ENCODE measurements around the gene TEDDM1.

The TEDDM1 gene

GRCh38 chr1:182397653-182398393, 2.6 kb downstream of the TEDDM1 start:
- Histone ChIP-seq H4K91ac (ENCODE audit: low read depth, low read length) (no peak overlapping the region), H4K8ac (ENCODE audit: low read depth, low read length) (no peak overlapping the region), H4K12ac (ENCODE audit: low read depth, low read length) (no peak overlapping the region), H2AK5ac (ENCODE audit: low read length) (no peak overlapping the region), H2AFZ (ENCODE audit: insufficient read depth, low read length, poor library complexity) (no peak overlapping the region), H3K79me1 (ENCODE audit: low read length) (no peaks in the 10 kb centered on the region), H3K14ac (ENCODE audit: low read length) (no peak overlapping the region), H3K27ac (ENCODE audit: low read depth, low read length) (no peak overlapping the region), H2BK12ac (ENCODE audit: low read length) (no peak overlapping the region), H3K4me1 (ENCODE audit: control insufficient read depth in 1 of 2, insufficient read depth in 2 of 2, low read length in 2 of 2) (no peaks in the 10 kb centered on the region), H3K4ac (ENCODE audit: low read depth, low read length) (no peak overlapping the region), H3K27me3 (ENCODE audit: insufficient read depth, low read length) (no peaks in the 10 kb centered on the region), H2BK5ac (ENCODE audit: low read depth, low read length, poor library complexity) (no peak overlapping the region), H3K23ac (ENCODE audit: low read length) (no peak overlapping the region), H3K9me3 (ENCODE audit: insufficient read depth, low read depth, low read length) (no peaks in the 10 kb centered on the region), H3K79me2 (ENCODE audit: control insufficient read depth, insufficient read depth, low read length, poor library complexity) (no peaks in the 10 kb centered on the region), H3K18ac (ENCODE audit: low read length) (no peak overlapping the region), H3K9ac (ENCODE audit: low read length) (no peak overlapping the region), H2BK120ac (ENCODE audit: insufficient read depth, low read length, poor library complexity) (no peak overlapping the region), H3K4me3 (ENCODE audit: low read depth, low read length) (no peak overlapping the region), H3K4me2 (ENCODE audit: low read length) (no peak overlapping the region), H3K36me3 (ENCODE audit: control insufficient read depth in 1 of 2, insufficient read depth in 2 of 2, low read length in 2 of 2) (no peaks in the 10 kb centered on the region)
- DNase-seq = peak; percentile 91 to 95
- WGBS (ENCODE audit: extremely low coverage, insufficient coverage, insufficient read length) = no CpG with 5 or more reads among the region's 8 CpGs

GRCh38 chr1:182395906-182396305, 4.6 kb downstream of the TEDDM1 start:
- Histone ChIP-seq H4K12ac (ENCODE audit: low read depth, low read length) (no peak overlapping the region), H4K8ac (ENCODE audit: low read depth, low read length) (no peak overlapping the region), H3K4ac (ENCODE audit: low read depth, low read length) (no peak overlapping the region), H3K18ac (ENCODE audit: low read length) (no peak overlapping the region), H3K9ac (ENCODE audit: low read length) (no peak overlapping the region), H4K91ac (ENCODE audit: low read depth, low read length) (no peak overlapping the region), H3K4me3 (ENCODE audit: low read depth, low read length) (no peak overlapping the region), H3K27me3 (ENCODE audit: insufficient read depth, low read length) (no peaks in the 10 kb centered on the region), H3K27ac (ENCODE audit: low read depth, low read length) (no peak overlapping the region), H3K4me2 (ENCODE audit: low read length) (no peak overlapping the region), H3K9me3 (ENCODE audit: insufficient read depth, low read depth, low read length) (no peaks in the 10 kb centered on the region), H3K14ac (ENCODE audit: low read length) (no peak overlapping the region), H2BK12ac (ENCODE audit: low read length) (no peak overlapping the region), H2AK5ac (ENCODE audit: low read length) (no peak overlapping the region), H3K36me3 (ENCODE audit: control insufficient read depth in 1 of 2, insufficient read depth in 2 of 2, low read length in 2 of 2) (no peaks in the 10 kb centered on the region), H2BK120ac (ENCODE audit: insufficient read depth, low read length, poor library complexity) (no peak overlapping the region), H2AFZ (ENCODE audit: insufficient read depth, low read length, poor library complexity) (no peak overlapping the region), H3K79me2 (ENCODE audit: control insufficient read depth, insufficient read depth, low read length, poor library complexity) (peaks cover 9% of the 10 kb centered on the region), H3K4me1 (ENCODE audit: control insufficient read depth in 1 of 2, insufficient read depth in 2 of 2, low read length in 2 of 2) (peaks cover 0 to 2% of the 10 kb centered on the region in 2 experiments), H3K23ac (ENCODE audit: low read length) (no peak overlapping the region), H2BK5ac (ENCODE audit: low read depth, low read length, poor library complexity) (no peak overlapping the region), H3K79me1 (ENCODE audit: low read length) (peaks cover 12% of the 10 kb centered on the region)
- no CpG with 5 or more reads among the region's 3 CpGs for WGBS (ENCODE audit: extremely low coverage, insufficient coverage, insufficient read length)
- DNase-seq = no peak

- DNase-seq = no peak
- no peak overlapping the region for H3K18ac ChIP-seq (ENCODE audit: low read length)
- peaks cover 24% of the 10 kb centered on the region for H3K79me2 ChIP-seq (ENCODE audit: control insufficient read depth, insufficient read depth, low read length, poor library complexity)
- no peak overlapping the region for H3K4me2 ChIP-seq (ENCODE audit: low read length)
- no peaks in the 10 kb centered on the region for H3K36me3 ChIP-seq (ENCODE audit: control insufficient read depth in 1 of 2, insufficient read depth in 2 of 2, low read length in 2 of 2)
- H2AK5ac ChIP-seq (ENCODE audit: low read length) = no peak overlapping the region
- no peak overlapping the region for H3K4me3 ChIP-seq (ENCODE audit: low read depth, low read length)
- H3K9ac ChIP-seq (ENCODE audit: low read length) = no peak overlapping the region
- H3K14ac ChIP-seq (ENCODE audit: low read length) = no peak overlapping the region
- no peaks in the 10 kb centered on the region for H3K27me3 ChIP-seq (ENCODE audit: insufficient read depth, low read length)
- no peak overlapping the region for H4K91ac ChIP-seq (ENCODE audit: low read depth, low read length)
- H3K79me1 ChIP-seq (ENCODE audit: low read length) = peaks cover 12% of the 10 kb centered on the region
- H3K4ac ChIP-seq (ENCODE audit: low read depth, low read length) = no peak overlapping the region
- H3K4me1 ChIP-seq (ENCODE audit: control insufficient read depth in 1 of 2, insufficient read depth in 2 of 2, low read length in 2 of 2) = peaks cover 0 to 7% of the 10 kb centered on the region in 2 experiments
- no peak overlapping the region for H3K23ac ChIP-seq (ENCODE audit: low read length)
- H4K8ac ChIP-seq (ENCODE audit: low read depth, low read length) = no peak overlapping the region
- WGBS (ENCODE audit: extremely low coverage, insufficient coverage, insufficient read length) = no CpG with 5 or more reads among the region's 5 CpGs
- no peak overlapping the region for H2BK5ac ChIP-seq (ENCODE audit: low read depth, low read length, poor library complexity)
- H2BK12ac ChIP-seq (ENCODE audit: low read length) = no peak overlapping the region
- H3K27ac ChIP-seq (ENCODE audit: low read depth, low read length) = no peak overlapping the region
- H3K9me3 ChIP-seq (ENCODE audit: insufficient read depth, low read depth, low read length) = no peaks in the 10 kb centered on the region
- H4K12ac ChIP-seq (ENCODE audit: low read depth, low read length) = no peak overlapping the region
- no peak overlapping the region for H2BK120ac ChIP-seq (ENCODE audit: insufficient read depth, low read length, poor library complexity)
- no peak overlapping the region for H2AFZ ChIP-seq (ENCODE audit: insufficient read depth, low read length, poor library complexity)
Observed at GRCh38 chr1:182394055-182394775, 6.3 kb downstream of the TEDDM1 start.

- no peaks in the 10 kb centered on the region for H3K27me3 ChIP-seq (ENCODE audit: insufficient read depth, low read length)
- peaks cover 0 to 7% of the 10 kb centered on the region in 2 experiments for H3K4me1 ChIP-seq (ENCODE audit: control insufficient read depth in 1 of 2, insufficient read depth in 2 of 2, low read length in 2 of 2)
- peak overlapping the region; percentile 92 for H2AFZ ChIP-seq (ENCODE audit: insufficient read depth, low read length, poor library complexity)
- H3K4me3 ChIP-seq (ENCODE audit: low read depth, low read length) = peak overlapping the region; percentile 69
- peak overlapping the region; percentile 75 for H2AK5ac ChIP-seq (ENCODE audit: low read length)
- peak overlapping the region; percentile 93 for H2BK120ac ChIP-seq (ENCODE audit: insufficient read depth, low read length, poor library complexity)
- H3K14ac ChIP-seq (ENCODE audit: low read length) = peak overlapping the region; percentile 87
- H3K79me1 ChIP-seq (ENCODE audit: low read length) = peaks cover 12% of the 10 kb centered on the region
- peak overlapping the region; percentile 98 for H4K8ac ChIP-seq (ENCODE audit: low read depth, low read length)
- H2BK12ac ChIP-seq (ENCODE audit: low read length) = peak overlapping the region; percentile 39
- peak overlapping the region; percentile 91 for H3K9ac ChIP-seq (ENCODE audit: low read length)
- H4K91ac ChIP-seq (ENCODE audit: low read depth, low read length) = peak overlapping the region; percentile 98
- peak overlapping the region; percentile 89 for H4K12ac ChIP-seq (ENCODE audit: low read depth, low read length)
- peak overlapping the region; percentile 93 for H3K4ac ChIP-seq (ENCODE audit: low read depth, low read length)
- H2BK5ac ChIP-seq (ENCODE audit: low read depth, low read length, poor library complexity) = peak overlapping the region; percentile 94
- H3K27ac ChIP-seq (ENCODE audit: low read depth, low read length) = peak overlapping the region; percentile 72
- H3K23ac ChIP-seq (ENCODE audit: low read length) = no peak overlapping the region
- H3K18ac ChIP-seq (ENCODE audit: low read length) = peak overlapping the region; percentile 81
- peak overlapping the region; percentile 71 for H3K4me2 ChIP-seq (ENCODE audit: low read length)
- no peaks in the 10 kb centered on the region for H3K9me3 ChIP-seq (ENCODE audit: insufficient read depth, low read depth, low read length)
- peak in 1 of 2 donors; percentile 52 for DNase-seq
- WGBS (ENCODE audit: extremely low coverage, insufficient coverage, insufficient read length) = no CpG with 5 or more reads among the region's 47 CpGs
- peaks cover 24% of the 10 kb centered on the region for H3K79me2 ChIP-seq (ENCODE audit: control insufficient read depth, insufficient read depth, low read length, poor library complexity)
- H3K36me3 ChIP-seq (ENCODE audit: control insufficient read depth in 1 of 2, insufficient read depth in 2 of 2, low read length in 2 of 2) = peaks cover 5 to 10% of the 10 kb centered on the region in 2 experiments
Observed at GRCh38 chr1:182392050-182393028, 8.1 kb downstream of the TEDDM1 start.
